ENCODE measurements around the gene ANXA6.
A peak's percentile ranks its signal among the peaks of the same experiment; 100 is the strongest.

Gene ANXA6

GRCh38 chr5:151132963-151133362 is 24.6 kb downstream of the ANXA6 start:
- no peak for DNase-seq (ENCODE audit: low read depth in 4 of 4, low spot score in 1 of 4)

DNA sequence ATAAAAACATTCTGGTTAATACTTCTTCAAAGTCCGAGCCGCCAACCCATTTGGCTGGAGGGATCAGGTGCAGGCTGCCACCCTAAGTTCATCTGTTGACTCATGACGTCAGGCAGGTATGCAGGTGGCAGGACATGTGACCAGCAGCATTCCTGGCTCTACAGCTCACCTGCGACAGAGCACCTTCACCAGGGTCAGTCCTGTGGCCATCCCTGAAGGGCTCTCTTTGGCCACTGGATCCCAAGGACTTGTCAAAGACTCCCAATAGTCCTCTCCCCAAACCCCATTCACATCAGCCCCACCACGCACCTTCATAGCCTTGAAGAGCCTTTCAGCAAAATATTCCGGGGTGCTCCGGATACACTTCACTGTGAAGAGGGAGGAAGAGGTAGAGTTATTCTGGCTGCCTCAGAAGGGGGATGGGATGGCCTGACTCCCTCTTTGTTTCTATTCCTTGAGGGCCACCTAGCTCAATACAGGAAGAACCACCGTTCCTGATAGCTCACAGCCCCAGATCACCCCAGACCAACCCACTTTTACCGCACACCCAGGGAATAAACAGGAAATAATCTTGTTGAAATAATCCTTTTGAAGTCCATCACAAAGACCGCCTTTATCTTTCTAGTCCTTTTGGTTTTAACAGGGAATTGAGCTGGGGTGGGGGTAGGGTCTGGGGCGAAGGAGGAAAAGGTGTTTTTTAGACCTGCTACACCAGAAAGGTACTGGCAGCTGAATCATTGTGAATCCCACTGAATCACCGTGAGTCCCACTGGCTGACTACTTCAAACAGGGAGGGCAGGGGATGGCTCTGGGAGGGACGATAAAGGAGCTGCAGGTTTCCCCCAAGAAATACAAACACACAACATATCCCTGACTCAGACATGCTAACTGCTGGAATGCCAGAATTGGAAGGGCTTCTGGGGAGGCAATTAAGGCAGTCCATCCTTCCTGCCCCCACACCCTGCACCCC is 26.4 kb downstream of the ANXA6 start:
- DNase-seq (ENCODE audit: low read depth in 4 of 4, low spot score in 1 of 4): no peak

GRCh38 chr5:151130235-151130921 is 27.2 kb downstream of the ANXA6 start:
- no peak for DNase-seq (ENCODE audit: low read depth in 4 of 4, low spot score in 1 of 4)

- DNase-seq (ENCODE audit: low read depth in 4 of 4, low spot score in 1 of 4): no peak
Observed at GRCh38 chr5:151128817-151129216, 28.8 kb downstream of the ANXA6 start.

- no peak for DNase-seq (ENCODE audit: low read depth in 4 of 4, low spot score in 1 of 4)
Observed at GRCh38 chr5:151127926-151128325, 29.7 kb downstream of the ANXA6 start.

DNA sequence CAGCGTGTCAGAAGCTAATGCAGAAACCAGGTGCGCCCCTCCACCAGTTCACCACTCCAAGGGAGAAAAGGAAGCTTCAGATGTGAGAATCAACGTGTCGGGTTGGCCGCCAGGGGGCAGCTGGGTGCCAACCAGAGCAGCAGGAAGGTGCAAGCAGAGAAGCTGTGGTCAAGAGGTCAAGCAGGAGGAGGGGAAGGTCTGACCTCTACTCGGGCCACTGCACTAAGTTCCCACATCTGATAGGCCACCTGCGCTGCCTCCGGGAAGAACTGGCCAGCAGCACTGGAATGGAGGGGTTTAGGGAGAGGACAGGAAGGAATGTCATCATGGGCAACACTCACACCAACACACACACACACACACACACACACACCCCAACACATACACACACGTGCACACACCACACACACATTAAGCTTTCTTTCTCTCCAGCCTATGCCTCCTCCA is 31.4 kb downstream of the ANXA6 start:
- DNase-seq (ENCODE audit: low read depth in 4 of 4, low spot score in 1 of 4): peak; percentile 32 to 53 (median 39)

DNA sequence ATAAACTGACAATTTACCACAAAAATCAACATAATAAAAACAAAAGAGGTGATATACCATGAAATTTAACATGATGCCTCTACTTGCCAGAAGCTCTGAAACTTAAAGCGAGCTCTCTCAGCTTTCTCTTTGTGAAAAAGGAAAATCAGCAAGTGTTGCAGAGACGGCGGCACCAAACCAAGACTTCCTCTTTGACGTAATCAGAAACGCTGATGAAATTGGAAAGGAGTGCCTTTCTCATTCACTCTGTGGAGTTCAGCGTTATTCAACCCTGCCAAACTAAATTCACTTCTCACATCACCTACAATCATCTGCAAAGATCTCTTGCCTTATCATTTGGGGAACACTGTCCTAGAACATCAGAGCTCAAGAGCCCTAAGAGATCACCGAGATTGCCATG is 32.2 kb downstream of the ANXA6 start:
- DNase-seq (ENCODE audit: low read depth in 4 of 4, low spot score in 1 of 4): no peak

DNA sequence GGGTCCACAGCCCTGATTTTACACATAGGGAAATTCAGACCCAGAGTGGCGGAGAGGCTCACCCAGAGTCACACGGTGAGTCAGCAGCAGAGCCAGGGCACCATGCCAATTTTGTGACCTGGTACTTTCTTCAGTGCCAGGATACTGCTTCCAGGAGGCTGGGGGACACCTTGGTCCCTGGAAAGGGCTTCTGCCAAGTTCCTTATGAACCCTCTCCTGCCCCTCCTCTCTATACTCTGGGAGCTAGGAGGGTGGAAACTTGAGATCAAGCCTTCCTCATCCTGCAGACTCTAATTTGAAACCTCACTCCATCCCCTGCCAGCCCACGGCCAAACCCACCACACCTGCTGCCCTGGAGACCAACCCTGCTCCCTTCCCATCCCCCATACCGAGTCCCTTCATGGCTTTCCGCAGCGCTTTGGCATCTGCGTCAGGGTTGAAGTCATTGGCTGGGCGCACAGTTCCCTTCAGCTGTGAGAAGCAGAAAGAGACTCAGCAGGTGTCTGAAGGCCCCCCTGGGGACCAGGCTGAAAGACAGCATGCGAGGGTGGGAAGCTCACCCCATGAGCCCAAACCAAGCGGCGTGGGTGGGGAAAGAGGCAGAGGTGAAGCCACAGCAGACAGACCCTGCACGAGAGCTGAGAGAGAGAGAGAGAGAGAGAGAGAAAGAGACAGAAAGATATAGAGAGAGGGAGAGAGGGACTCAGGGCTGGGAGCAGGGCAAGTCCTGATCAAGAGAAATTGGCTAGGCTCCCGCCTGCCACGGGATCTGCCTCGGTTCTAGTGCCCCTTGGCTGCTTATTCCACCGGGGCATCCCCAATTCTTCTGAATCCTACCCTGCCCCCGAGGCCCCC is 33.5 kb downstream of the ANXA6 start:
- DNase-seq (ENCODE audit: low read depth in 4 of 4, low spot score in 1 of 4): peak in 2 of 4 experiments; percentile 25 to 30

DNA sequence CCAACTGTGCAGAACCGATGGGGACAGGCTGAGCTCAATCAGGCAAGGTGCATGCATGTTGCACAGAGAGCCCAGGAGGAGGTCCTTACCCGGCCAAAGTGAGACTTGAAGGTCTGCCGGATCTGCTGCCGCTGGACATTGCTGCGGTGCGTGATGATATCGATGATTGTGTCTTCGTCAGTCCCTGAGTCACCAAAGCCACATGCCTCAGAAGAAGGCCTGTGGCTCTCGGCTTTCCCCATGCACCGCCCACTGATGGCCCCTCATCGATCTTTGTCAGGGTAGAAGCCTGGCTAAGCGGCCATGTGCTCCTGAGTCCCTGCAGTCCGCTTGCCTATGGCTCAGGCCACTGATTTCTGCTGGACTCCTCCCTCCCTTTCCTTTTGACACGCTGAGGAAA is 34.8 kb downstream of the ANXA6 start:
- no peak for DNase-seq (ENCODE audit: low read depth in 4 of 4, low spot score in 1 of 4)

- no peak for DNase-seq (ENCODE audit: low read depth in 4 of 4, low spot score in 1 of 4)
Observed at GRCh38 chr5:151121665-151122064, 35.9 kb downstream of the ANXA6 start.

- no peak for DNase-seq (ENCODE audit: low read depth in 4 of 4, low spot score in 1 of 4)
Observed at GRCh38 chr5:151121095-151121494, 36.5 kb downstream of the ANXA6 start.

GRCh38 chr5:151118913-151119575 is 38.5 kb downstream of the ANXA6 start:
- DNase-seq (ENCODE audit: low read depth in 4 of 4, low spot score in 1 of 4): no peak

- DNase-seq (ENCODE audit: low read depth in 4 of 4, low spot score in 1 of 4): peak; percentile 44 to 66 (median 65)
Observed at GRCh38 chr5:151115272-151115905, 42.2 kb downstream of the ANXA6 start.

DNA sequence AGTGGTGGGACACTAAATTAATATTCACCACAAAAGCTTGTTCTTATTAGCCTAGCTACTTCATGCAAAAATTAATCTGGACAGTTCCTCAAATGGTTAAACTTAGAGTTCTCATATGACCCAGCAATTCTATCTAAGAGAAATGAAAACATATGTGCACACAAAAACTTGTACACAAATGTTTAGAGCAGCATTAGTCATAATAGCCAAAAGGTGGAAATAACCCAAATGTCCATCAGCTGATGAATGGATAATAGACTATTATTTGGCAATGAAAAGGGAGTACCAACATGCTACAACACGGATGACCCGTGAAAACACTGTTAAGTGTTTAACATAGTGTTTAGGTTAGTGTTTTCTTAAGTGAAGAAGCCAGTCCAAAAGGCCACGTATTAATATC is 43.9 kb downstream of the ANXA6 start:
- DNase-seq (ENCODE audit: low read depth in 4 of 4, low spot score in 1 of 4): no peak

GRCh38 chr5:151110992-151111391 is 46.6 kb downstream of the ANXA6 start:
- no peak for DNase-seq (ENCODE audit: low read depth in 4 of 4, low spot score in 1 of 4)

- DNase-seq (ENCODE audit: low read depth in 4 of 4, low spot score in 1 of 4): no peak
Observed at GRCh38 chr5:151110122-151110681, 47.4 kb downstream of the ANXA6 start.

DNA sequence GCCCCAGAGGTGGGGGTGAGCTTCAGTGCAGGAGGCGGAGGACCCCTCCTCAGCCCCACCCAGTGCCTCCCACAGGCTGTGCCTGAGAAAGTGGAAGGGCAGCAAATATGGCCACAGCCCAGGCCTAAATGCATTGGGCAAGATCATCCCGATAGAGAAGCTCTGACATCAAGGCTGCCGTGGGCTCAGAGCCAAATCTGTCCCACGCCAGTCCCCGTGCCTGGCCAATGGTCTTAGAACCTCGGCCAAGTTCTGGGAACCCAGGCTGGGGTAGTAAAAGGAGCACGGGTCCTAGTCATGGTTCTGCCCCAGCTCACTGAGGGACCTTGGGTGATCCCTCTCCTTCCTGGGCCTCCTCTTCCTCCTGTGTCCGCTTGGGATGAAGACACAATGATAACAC is 49.0 kb downstream of the ANXA6 start:
- DNase-seq (ENCODE audit: low read depth in 4 of 4, low spot score in 1 of 4): no peak

GRCh38 chr5:151107738-151108520 is 49.6 kb downstream of the ANXA6 start:
- DNase-seq (ENCODE audit: low read depth in 4 of 4, low spot score in 1 of 4): no peak

DNA sequence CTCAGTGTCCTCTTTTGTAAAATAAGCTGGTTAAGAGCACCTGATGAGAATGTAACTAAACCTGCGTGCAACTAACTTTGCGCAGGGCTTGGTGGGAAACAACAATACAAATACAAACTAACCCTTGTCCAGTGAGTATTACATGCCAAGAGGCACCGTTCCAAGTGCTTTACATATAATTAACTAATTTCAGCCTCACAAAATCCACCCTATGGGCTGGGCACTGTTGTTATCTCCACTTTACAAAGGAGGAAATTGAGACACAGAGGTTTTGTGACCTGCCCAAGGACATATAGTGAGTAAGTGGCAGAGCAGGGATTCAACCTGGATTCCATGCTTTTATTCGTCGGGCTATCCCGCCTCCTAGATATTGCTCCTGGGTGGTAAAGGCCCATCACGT is 50.5 kb downstream of the ANXA6 start:
- no peak for DNase-seq (ENCODE audit: low read depth in 4 of 4, low spot score in 1 of 4)

All from stimulated activated CD4-positive, alpha-beta T cell treated with anti-CD3 and anti-CD28 coated beads, Interleukin-1b, Interleukin-23, amount 100 ng/mL, for 24 hours (primary cell).